ENCODE measurements around the gene PTTG1IP.

Gene PTTG1IP

DNA sequence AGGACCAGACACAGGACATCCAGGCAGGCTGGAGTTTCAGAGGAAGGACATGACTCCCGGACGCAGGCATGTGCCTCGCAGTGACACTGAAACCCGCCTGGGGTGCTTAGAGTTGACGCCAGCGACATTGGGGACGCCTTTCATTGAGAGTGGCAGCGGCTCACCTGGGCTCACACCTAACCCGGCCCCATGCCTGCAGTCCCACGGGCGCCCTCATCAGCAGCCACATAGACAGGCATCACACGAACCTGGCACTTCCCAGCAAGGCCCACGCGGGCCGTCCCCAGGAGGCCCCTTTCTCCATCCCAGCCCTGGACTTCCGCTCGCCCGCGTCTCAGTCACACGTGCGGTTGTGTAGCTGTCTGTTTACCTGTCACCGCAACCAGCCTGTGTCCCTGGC is 30.2 kb upstream of the PTTG1IP start:
- Histone ChIP-seq H3K4me1 (ENCODE audit: insufficient read depth, low read length) (peaks cover 6% of the 10 kb centered on the region; the same call in 1 of the 2 replicates), H3K36me3 (ENCODE audit: insufficient read depth, low read length) (no peaks in the 10 kb centered on the region), H3K9ac (ENCODE audit: low read depth, low read length) (no peak overlapping the region), H3K9me3 (ENCODE audit: control insufficient read depth, insufficient read depth, low read length) (no peaks in the 10 kb centered on the region)

DNA sequence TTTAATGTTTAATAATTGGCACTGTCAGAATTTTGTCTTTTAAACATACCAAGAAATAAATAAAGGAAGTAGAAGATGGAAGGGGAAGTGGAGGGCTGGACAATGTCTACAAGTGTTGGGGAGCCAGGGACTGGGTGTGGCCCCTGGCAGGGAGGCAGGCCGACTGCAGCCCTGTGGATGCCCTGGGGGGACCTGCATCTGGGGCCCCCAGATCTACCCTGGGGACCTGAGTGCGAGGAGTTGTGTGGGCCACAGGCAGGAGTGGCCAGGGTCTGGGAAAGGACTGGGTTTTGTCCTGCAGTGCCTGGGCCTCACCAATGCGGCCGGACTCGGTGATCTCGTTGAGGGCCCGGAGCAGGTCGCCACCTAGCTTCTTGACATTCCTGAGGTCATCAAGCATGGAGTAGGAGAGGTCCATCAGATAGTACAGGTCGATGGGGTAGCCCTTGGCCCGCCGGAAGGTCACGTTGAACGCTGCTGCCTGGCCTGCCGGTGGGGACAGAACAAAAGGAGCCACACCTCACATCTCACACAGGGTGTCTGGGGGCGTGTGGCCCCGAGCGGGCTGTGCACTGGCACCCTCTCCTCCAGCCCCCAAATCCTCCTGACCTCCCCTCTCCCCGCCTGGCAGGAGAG is 29.7 kb upstream of the PTTG1IP start:
- H3K9me3 ChIP-seq (ENCODE audit: control insufficient read depth, insufficient read depth, low read length): no peaks in the 10 kb centered on the region
- no peak overlapping the region for H3K9ac ChIP-seq (ENCODE audit: low read depth, low read length)
- no peaks in the 10 kb centered on the region for H3K36me3 ChIP-seq (ENCODE audit: insufficient read depth, low read length)
- peaks cover 6% of the 10 kb centered on the region; the same call in 1 of the 2 replicates for H3K4me1 ChIP-seq (ENCODE audit: insufficient read depth, low read length)

DNA sequence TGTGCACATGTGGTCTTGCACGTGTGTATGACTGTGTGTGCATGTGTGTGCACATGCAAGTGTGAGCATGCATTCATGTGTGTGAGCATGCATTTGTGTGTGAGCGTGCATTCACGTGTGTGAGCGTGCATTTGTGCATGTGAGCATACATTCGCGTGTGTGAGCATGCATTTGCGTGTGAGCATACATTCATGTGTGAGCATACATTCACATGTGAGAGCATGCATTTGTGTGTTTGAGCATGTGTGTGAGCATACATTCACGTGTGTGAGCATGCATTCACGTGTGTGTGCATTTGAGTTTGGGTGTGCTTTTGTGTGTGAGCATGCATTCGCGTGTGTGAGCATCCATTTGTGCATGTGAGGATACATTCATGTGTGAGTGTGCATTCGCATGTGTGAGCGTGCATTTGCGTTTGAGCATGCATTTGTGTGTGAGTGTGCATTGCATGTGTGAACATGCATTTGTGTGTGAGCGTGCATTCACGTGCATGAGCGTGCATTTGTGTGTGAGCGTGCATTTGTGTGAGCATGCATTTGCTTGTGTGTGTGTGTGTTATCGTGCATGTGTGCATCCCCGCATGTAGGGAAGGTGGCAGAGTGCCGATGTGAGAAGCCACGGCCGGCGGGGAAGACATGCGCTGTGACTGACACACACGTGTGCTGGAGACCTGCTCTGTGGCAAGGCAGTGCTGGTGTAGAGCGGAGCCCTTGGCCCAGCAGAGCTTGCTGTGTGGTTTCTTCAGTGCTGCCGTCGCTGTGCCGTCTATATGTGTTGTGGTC is 29.0 kb upstream of the PTTG1IP start:
- Histone ChIP-seq H3K4me1 (ENCODE audit: insufficient read depth, low read length) (peaks cover 6% of the 10 kb centered on the region; the same call in 1 of the 2 replicates), H3K36me3 (ENCODE audit: insufficient read depth, low read length) (no peaks in the 10 kb centered on the region), H3K9ac (ENCODE audit: low read depth, low read length) (no peak overlapping the region), H3K9me3 (ENCODE audit: control insufficient read depth, insufficient read depth, low read length) (no peaks in the 10 kb centered on the region)

DNA sequence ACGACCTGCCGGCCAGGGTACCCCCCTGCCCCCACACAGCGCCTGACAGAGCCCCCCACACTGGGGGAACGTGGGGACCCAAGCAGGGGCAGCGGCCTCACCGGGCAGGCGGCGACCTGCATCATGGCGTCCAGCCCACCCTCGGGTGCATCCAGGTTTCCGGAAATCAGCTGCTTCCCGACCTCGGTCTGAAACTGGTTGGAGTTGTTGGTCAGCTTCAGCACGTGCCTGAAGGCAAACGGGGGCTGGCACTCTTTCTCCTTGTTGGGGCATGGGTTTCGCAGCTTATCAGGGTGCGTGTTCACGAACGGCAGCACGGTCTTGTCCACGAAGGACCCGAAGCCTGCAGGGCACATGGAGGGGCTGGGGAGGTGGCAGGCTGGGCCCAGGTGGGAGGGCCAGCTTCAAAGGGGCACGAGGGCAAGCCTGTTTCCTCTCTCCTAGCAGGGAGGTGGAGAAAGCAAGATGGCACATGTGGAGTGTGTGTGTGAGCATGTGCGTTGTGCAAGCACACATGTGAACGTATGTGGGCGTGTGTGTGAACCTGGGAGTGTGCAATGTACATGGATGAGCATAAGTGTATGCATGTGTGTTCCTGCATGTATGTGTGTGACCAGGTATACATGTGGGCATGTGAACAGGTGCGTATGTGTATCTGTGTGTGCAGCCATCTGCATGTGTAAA is 28.0 kb upstream of the PTTG1IP start:
- Histone ChIP-seq H3K36me3 (ENCODE audit: insufficient read depth, low read length) (no peaks in the 10 kb centered on the region), H3K9me3 (ENCODE audit: control insufficient read depth, insufficient read depth, low read length) (no peaks in the 10 kb centered on the region), H3K4me1 (ENCODE audit: insufficient read depth, low read length) (no peaks in the 10 kb centered on the region), H3K9ac (ENCODE audit: low read depth, low read length) (no peak overlapping the region)

DNA sequence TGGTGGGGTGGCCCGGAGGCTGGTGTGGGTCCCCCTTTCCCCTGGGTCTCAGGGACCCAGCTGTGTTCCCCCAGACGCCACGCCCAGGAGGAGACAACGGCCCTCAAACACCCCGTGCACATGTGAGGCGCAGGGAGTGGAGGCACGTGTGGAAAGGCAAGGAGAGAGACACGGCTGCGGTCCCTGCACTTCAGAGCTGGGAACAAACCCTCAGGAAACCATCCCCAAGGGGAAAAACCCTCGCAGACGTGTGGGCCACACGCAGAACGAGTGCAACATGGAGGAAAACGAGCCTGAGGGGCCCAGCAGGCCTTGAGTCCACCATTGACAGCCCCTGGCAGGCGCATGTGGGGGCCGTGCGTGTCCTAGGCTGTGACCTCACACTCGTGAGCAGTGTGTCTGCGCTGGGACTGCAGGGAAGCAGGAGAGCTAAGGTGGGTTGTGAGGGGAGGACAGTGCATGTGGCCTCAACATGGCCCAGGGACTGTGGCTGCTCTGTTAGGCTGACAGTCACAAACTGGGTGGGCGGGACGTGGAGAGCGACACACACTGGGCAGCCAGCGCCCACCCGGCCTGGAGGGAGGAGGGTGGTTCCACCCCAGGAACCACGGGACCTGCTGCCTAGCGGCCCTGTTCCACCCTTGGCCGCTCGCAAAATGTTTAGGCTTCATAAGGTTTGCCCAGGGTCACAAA is 27.2 kb upstream of the PTTG1IP start:
- Histone ChIP-seq H3K36me3 (ENCODE audit: insufficient read depth, low read length) (no peaks in the 10 kb centered on the region), H3K4me1 (ENCODE audit: insufficient read depth, low read length) (no peaks in the 10 kb centered on the region), H3K9me3 (ENCODE audit: control insufficient read depth, insufficient read depth, low read length) (no peaks in the 10 kb centered on the region), H3K9ac (ENCODE audit: low read depth, low read length) (no peak overlapping the region)

DNA sequence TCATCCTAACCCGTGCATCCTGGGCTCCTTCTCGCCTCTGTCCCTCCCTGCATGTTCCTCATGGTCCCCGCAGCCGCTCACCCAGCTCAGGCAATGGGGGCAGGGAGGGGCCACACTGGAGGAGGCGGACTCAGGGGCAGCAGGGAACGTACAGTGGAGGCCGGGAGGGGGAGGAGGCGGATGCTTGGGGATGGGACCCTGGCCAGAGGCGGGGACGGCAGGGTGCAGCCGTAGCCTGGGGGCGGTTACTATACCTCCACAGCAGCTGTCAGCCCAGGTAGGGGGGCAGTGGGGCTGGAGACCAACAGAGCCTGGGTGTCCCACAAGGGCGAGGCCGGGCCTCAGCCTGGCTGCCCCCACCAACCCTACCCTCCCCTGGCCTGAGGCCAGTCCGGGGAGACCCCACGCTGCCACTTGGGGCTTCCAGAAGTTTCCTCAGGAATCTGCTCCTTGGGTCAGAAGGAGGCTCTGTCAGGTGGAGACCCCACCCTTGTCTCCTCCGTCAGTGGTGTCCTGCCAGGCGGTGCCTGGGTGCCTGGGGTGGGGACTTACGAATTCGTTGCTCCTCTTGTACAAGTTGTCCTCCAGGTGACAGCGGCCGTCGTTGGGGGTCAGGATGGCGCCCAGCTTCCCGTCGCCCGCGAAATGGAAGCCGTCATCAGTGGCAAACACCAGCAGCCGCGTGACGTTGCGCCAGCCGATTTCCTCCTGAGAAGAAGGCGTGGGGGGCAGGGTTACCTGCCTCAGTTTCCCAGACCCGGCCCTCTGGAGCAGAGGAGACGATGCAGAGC is 26.5 kb upstream of the PTTG1IP start:
- Histone ChIP-seq H3K4me1 (ENCODE audit: insufficient read depth, low read length) (no peaks in the 10 kb centered on the region), H3K36me3 (ENCODE audit: insufficient read depth, low read length) (no peaks in the 10 kb centered on the region), H3K9me3 (ENCODE audit: control insufficient read depth, insufficient read depth, low read length) (no peaks in the 10 kb centered on the region), H3K9ac (ENCODE audit: low read depth, low read length) (no peak overlapping the region)

DNA sequence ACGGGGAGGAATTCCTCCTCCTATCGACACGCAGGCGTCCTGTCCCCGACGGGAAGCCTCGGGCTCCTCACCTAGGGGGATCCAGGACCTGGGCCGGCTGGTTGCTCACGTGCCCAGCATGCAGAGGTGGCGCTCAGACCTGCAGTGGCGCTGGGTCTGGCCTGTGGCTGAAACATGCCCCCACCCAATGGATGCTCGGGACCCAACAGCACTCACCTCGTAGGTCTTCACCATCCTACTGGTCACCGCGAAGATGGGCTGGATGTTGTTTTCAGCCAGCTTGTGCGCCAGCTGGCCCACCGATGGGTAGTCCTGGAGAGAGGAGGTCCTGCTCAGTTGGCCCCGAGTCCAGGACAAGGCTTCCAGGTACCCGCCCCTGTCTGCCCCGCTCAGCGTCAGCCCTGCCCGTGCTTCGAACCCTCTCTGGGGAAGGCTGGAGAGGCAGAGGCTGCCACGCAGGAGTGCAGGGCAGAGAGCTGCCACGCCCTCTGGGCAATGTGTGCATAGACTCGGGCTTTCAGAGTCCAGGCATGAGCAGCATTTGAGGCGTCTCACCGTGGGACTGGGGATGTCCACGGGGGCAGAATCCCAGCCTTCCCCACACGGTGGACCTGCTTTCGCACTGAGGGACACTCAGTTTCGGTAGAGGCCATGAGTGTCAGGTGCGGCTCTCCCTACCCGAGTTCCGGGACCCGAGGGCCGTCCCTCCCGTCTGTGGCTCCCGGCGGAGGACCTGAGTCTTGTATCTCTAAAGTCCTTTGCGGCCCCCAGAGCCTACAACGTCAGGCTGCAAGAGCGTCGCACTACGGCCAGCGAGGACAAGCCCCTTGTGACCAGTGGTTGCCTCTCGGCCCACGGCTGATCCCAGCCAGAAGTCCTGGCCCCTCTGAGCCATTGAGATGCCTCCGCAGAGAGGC is 25.6 kb upstream of the PTTG1IP start:
- Histone ChIP-seq H3K4me1 (ENCODE audit: insufficient read depth, low read length) (no peaks in the 10 kb centered on the region), H3K9me3 (ENCODE audit: control insufficient read depth, insufficient read depth, low read length) (no peaks in the 10 kb centered on the region), H3K36me3 (ENCODE audit: insufficient read depth, low read length) (no peaks in the 10 kb centered on the region), H3K9ac (ENCODE audit: low read depth, low read length) (no peak overlapping the region)

DNA sequence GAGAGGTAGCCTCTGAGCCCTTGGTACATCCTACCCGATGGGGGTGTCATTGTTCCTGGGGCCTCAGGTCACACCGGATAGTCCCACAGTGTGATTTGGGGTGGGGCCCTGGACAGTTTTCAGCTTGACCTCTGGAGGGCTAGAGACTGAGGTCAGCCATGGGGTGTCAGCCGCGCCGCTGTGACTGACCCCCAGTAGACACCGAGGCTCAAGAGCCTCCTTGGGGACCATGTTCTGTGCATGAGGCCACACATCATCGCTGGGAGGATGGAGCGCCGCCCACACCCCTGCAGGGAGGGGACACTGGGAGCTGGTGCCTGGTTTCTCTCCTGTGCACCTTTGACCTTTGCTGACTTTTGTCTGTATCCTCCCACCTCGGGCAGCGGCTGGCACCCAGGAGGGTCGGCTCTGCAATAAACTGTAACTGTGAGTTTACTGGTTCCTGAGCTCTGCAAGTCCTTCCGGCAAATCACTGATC is 24.6 kb upstream of the PTTG1IP start:
- no peaks in the 10 kb centered on the region for H3K36me3 ChIP-seq (ENCODE audit: insufficient read depth, low read length)
- no peak overlapping the region for H3K9ac ChIP-seq (ENCODE audit: low read depth, low read length)
- H3K9me3 ChIP-seq (ENCODE audit: control insufficient read depth, insufficient read depth, low read length): no peaks in the 10 kb centered on the region
- H3K4me1 ChIP-seq (ENCODE audit: insufficient read depth, low read length): no peaks in the 10 kb centered on the region

DNA sequence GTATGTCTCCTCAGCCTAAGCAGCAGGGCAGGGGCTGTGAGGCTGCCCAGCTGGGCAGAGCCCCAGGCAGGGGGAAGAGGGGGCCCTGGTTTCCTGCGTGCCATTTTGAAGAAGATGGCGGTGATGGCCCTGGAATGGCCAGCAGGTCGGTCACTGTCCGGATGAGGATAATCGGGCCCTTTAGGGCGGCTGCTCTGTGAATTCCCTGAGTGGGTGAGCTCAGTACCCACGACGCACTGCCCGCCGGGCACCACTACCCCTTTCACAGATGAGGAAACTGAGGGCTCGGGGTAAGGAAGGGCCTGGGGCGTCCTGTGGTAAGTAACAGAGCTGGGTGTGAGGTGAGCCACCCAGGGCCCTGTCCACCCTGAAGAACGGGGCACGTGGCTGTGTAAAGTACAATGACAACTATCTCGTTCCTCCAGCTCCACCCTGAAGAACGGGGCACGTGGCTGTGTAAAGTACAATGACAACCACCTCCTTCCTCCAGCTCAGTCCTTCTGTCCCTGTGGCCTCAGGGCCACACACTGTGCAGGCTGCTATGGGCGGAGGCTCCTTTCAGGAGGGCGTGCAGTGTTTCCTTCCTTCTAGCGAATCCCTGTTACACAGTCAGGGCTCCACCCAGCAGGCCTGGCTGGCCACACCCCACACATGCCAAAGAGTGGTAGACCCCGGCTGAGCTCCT is 24.0 kb upstream of the PTTG1IP start:
- H3K36me3 ChIP-seq (ENCODE audit: insufficient read depth, low read length): no peaks in the 10 kb centered on the region
- H3K9ac ChIP-seq (ENCODE audit: low read depth, low read length): no peak overlapping the region
- no peaks in the 10 kb centered on the region for H3K9me3 ChIP-seq (ENCODE audit: control insufficient read depth, insufficient read depth, low read length)
- no peaks in the 10 kb centered on the region; the same call in 1 of the 2 replicates for H3K4me1 ChIP-seq (ENCODE audit: insufficient read depth, low read length)

DNA sequence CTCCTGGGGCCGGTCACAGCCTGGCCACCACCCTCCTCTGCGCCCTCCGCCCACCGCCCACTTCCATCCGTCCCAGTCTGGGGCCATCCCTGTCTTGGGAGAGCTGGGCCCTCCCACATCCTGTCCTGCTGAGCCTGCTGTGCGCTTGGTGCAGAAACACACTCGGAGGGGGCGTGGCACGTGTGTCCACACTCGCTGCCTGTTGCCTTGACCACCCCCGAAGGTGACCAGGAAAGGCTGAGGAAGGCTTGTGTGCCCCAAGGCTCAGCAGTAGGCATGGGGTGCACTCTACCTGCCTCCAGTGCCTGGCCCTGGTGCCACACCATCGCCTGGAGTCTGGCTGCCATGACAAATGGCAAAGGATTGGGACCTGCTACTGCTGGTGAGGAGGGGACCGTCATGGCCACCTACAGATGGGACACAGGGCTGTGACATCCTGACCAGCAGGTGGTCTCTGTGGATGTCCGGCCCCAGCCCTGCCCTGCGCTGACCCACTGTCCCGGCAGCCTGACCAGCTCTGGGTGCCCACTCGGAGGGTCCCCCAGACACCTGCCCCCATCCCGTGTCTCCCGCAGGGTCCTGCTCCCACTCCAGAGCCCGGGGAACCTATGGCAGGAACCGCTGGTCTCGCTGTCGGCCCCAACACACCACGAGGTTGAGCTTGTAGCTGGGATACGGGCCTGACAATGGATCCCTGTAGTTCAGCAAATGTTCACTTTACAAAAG is 23.2 kb upstream of the PTTG1IP start:
- Histone ChIP-seq H3K9me3 (ENCODE audit: control insufficient read depth, insufficient read depth, low read length) (no peaks in the 10 kb centered on the region), H3K36me3 (ENCODE audit: insufficient read depth, low read length) (no peaks in the 10 kb centered on the region), H3K9ac (ENCODE audit: low read depth, low read length) (no peak overlapping the region), H3K4me1 (ENCODE audit: insufficient read depth, low read length) (no peaks in the 10 kb centered on the region; the same call in 1 of the 2 replicates)

DNA sequence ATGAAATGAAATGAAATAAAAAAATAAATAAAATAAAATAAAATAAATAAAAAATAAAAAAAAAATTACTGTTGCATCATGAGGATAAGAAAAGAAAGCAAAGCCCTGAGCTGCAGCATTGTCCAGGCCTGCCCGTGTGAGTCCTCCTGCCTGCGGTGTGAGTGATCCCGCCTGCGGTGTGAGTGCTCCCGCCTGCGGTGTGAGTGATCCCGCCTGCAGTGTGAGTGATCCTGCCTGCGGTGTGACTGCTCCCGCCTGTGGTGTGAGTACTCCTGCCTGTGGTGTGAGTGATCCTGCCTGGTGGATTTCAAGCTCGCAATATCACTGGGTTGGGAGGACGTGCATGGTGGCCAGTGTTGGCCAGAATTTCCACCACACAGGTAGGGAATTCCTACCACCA is 22.4 kb upstream of the PTTG1IP start:
- H3K36me3 ChIP-seq (ENCODE audit: insufficient read depth, low read length): no peaks in the 10 kb centered on the region
- no peak overlapping the region for H3K9ac ChIP-seq (ENCODE audit: low read depth, low read length)
- H3K9me3 ChIP-seq (ENCODE audit: control insufficient read depth, insufficient read depth, low read length): no peaks in the 10 kb centered on the region
- no peaks in the 10 kb centered on the region; the same call in 1 of the 2 replicates for H3K4me1 ChIP-seq (ENCODE audit: insufficient read depth, low read length)

DNA sequence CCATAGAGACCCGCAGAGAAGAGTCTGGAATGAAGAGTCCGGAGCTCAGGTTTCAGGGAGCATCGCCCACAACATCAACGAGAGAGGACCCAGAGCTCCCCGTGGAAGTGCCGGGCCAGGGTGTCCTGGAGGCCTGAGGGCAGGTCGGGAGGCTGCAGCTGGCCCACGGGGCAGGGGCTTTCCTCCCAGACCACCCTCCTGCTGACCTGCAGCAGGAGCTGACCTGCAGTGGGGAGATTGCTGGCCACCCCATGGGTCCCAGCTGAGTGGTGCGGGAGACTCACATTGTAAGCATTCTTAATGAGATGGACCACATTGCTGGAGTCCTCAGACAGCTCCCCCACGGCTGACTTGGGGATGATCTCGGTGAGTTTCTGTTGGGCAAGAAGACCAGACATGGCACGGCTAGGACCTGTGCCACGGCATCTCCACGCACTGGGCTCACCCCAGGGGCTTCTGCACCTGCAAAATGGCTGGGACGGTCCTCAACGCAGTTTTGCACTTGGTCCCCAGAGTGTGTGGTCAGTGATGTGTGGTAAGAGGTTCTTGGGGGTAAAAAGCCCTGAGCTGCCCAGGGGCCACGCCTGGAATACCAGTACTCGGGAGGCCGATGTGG is 21.3 kb upstream of the PTTG1IP start:
- Histone ChIP-seq H3K36me3 (ENCODE audit: insufficient read depth, low read length) (no peaks in the 10 kb centered on the region), H3K4me1 (ENCODE audit: insufficient read depth, low read length) (no peaks in the 10 kb centered on the region; the same call in 1 of the 2 replicates), H3K9me3 (ENCODE audit: control insufficient read depth, insufficient read depth, low read length) (no peaks in the 10 kb centered on the region), H3K9ac (ENCODE audit: low read depth, low read length) (no peak overlapping the region)

All from ES-I3 (cell line).